ENCODE measurements around the gene PHLDA3.
"Not testable (repeated sequence)": the region's sequence is repeated elsewhere in the genome, so short reads cannot be mapped to it uniquely, and the experiment has no call there.

PHLDA3 gene

GRCh38 chr1:201481004-201481380, 12.0 kb upstream of the PHLDA3 start:
- no peak overlapping the region for H3K4me3 ChIP-seq (ENCODE audit: control insufficient read depth, low read depth, low read length)
- TF ChIP-seq, protein P1, sequence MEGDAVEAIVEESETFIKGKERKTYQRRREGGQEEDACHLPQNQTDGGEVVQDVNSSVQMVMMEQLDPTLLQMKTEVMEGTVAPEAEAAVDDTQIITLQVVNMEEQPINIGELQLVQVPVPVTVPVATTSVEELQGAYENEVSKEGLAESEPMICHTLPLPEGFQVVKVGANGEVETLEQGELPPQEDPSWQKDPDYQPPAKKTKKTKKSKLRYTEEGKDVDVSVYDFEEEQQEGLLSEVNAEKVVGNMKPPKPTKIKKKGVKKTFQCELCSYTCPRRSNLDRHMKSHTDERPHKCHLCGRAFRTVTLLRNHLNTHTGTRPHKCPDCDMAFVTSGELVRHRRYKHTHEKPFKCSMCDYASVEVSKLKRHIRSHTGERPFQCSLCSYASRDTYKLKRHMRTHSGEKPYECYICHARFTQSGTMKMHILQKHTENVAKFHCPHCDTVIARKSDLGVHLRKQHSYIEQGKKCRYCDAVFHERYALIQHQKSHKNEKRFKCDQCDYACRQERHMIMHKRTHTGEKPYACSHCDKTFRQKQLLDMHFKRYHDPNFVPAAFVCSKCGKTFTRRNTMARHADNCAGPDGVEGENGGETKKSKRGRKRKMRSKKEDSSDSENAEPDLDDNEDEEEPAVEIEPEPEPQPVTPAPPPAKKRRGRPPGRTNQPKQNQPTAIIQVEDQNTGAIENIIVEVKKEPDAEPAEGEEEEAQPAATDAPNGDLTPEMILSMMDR (IDR thresholded peaks at IDR 0.05; ENCODE audit: control insufficient read depth, insufficient read depth, low read depth, low read length, missing control alignments) = no peak
- DNase-seq (ENCODE audit: low read depth) = no peak

DNA sequence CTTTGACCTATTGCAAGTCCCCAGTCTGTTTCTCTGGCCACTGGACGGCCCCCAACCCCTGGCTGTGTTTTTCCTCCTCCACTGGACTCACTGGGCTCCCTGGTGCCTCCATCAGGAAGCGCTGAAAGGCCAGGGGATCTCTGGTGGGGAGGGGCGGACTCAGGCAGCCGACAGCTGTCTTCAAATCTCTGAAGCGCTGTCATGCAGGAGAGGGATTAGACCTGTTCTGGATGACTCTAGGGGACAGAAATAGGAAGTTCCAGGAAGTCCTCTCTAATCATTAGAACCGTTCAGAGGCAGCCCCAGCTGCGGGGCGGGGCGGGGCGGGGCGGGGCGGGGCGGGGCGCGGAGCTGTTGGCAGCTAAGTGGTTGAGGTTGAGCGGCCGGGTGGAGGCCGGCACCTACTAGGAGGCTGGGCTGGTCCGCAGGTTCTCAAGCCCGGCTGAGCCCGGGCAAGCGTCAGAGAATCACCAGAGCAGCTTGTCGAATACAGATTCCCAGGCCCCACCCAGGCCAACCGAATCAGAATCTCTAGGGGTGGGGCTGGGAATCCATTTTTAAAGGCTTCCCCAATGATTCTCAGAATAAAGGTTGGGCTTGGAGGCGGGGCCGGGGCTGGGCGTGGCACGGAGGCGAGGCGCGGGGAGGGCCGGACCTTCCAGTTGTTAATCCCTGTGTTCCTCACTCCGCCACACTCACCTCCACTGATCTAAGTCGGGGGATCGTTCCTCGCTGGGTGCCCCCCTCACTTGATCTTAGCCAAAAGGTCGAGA, 11.4 kb upstream of the PHLDA3 start:
- TF ChIP-seq, protein P1 (IDR thresholded peaks at IDR 0.05; ENCODE audit: control insufficient read depth, insufficient read depth, low read depth, low read length, missing control alignments) = no peak
- DNase-seq (ENCODE audit: low read depth) = no peak
- H3K4me3 ChIP-seq (ENCODE audit: control insufficient read depth, low read depth, low read length) = peak overlapping the region; percentile 21

- no peak for DNase-seq (ENCODE audit: low read depth)
- TF ChIP-seq, protein P1 (IDR thresholded peaks at IDR 0.05; ENCODE audit: control insufficient read depth, insufficient read depth, low read depth, low read length, missing control alignments) = no peak
- H3K4me3 ChIP-seq (ENCODE audit: control insufficient read depth, low read depth, low read length) = no peak overlapping the region
These were observed 10.3 kb upstream of the PHLDA3 start for GRCh38 chr1:201479201-201479730.

DNA sequence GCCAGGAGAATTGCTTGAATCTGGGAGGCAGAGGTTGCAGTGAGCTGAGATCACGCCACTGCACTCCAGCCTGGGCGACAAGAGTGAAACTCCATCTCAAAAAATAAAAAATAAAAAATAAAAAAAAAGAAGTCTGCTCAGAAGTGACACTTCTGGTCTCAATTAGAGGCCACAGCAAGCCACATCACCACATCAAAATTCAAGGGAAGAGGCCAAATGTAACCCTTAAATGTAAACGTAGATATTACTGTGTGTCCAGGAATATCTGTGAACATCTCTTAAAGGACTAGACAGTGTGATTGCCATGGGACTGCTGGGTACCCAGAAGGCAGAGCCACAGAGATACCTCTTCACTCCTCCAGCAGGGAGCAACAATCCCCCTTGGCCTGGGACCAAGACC, 9.7 kb upstream of the PHLDA3 start:
- DNase-seq (ENCODE audit: low read depth); H3K4me3 ChIP-seq (ENCODE audit: control insufficient read depth, low read depth, low read length): not testable (repeated sequence)

GRCh38 chr1:201476670-201477344, 7.8 kb upstream of the PHLDA3 start:
- TF ChIP-seq, protein P1 (IDR thresholded peaks at IDR 0.05; ENCODE audit: control insufficient read depth, insufficient read depth, low read depth, low read length, missing control alignments) = no peak
- no peak for DNase-seq (ENCODE audit: low read depth)
- no peak overlapping the region for H3K4me3 ChIP-seq (ENCODE audit: control insufficient read depth, low read depth, low read length)

DNA sequence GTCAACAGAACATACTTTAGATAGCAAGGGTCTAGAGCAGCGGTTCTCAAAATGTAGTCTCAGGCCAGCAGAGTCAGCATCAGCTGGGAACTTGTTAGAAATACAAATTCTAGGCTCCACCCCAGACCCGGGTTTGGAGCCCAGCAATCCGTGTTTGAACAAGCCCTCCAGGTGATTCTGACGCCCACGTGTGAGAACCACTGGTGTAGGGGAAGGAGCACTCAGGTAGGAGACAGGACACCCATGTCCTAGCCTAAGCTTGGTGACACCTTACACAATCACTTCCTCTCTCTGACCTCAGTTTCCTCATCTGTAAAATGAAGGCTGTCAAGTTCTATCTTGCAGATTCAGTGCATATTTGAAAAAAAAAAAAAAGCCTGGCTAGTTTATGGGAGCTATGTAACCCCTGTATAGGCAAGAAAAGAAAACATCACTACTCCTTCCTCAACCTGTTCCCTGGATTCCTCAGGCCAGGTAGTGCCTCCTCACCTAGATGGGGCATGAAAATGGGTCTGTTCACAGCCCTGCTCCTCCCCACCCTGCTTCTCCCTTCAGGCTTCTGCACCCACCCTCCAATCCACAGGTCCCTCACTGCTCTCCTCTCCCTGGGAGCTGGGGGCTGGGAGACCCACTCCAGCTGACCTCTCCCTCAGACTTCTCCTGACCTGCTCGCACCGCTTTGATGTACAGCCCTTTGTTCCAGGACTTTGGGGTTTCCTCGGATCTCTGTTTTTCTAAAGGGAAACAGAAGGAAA, 7.1 kb upstream of the PHLDA3 start:
- DNase-seq (ENCODE audit: low read depth) = no peak
- TF ChIP-seq, protein P1 (IDR thresholded peaks at IDR 0.05; ENCODE audit: control insufficient read depth, insufficient read depth, low read depth, low read length, missing control alignments) = no peak
- H3K4me3 ChIP-seq (ENCODE audit: control insufficient read depth, low read depth, low read length) = no peak overlapping the region
